GM12878 (cell line): ENCODE data around the gene CHRNE. TPM values are rescaled to one million over a fixed set of nuclear protein-coding genes. Genes with fewer than 3 reads are reported as not detected.

Source experiments
- ATAC-seq: fragments of 200-7000 bp; cut with Tn5 transposase; 3 replicates; pipeline ENCODE4 v1.9.1; 2020; ENCODE audit warnings: mild to moderate bottlenecking, moderate library complexity
- BruUV-seq: library from RNA; stranded (reverse); fragments of 400-500 nt; replicated peaks from 2 replicates; lab custom pipeline; 2021; lab: Mats Ljungman, UMichigan
- CTCF ChIA-PET: fragments of 300-600 bp; sonication (Branson Sonifier 250); formaldehyde crosslinking; extraction: SDS; loops from one replicate; lab custom pipeline; 2021; ENCODE audit warnings: inconsistent platforms; lab: Yijun Ruan, JAX
- POLR2A ChIA-PET: fragments of 350-600 bp; formaldehyde crosslinking; extraction: SDS; loops from one replicate; lab custom pipeline; 2021; ENCODE audit warnings: inconsistent platforms; lab: Charles Lee
- RAD21 ChIA-PET: fragments of 300-600 bp; sonication (Branson Sonifier 250); formaldehyde crosslinking; loops from one replicate; lab custom pipeline; 2023; ENCODE audit warnings: antibody characterized with exemption; ENCODE audit not compliant: unreplicated experiment; lab: Charles Lee
- SMC1A ChIA-PET: fragments of 300-600 bp; sonication (Branson Sonifier 250); formaldehyde crosslinking; loops from one replicate; lab custom pipeline; 2023; ENCODE audit not compliant: unreplicated experiment, uncharacterized antibody; lab: Charles Lee
- DNase-seq: peaks from one replicate; pipeline ENCODE4 v3.0.0-alpha.2; 2011; ENCODE audit warnings: low read depth, low spot score
- FAIRE-seq: peaks from 3 replicates; lab custom pipeline; 2011; peaks lifted over from hg19 to GRCh38; lab: Jason Lieb, UNC
- H2AFZ ChIP-seq: 2 replicates; pipeline ENCODE4 v1.6.0; 2011; ENCODE audit warnings: low read depth, low read length, control low read depth; ENCODE audit not compliant: control insufficient read depth
- H3K27ac ChIP-seq: 2 replicates; pipeline ENCODE4 v1.5.1; 2011; ENCODE audit warnings: control low read depth; ENCODE audit not compliant: control insufficient read depth, insufficient read depth
- H3K27me3 ChIP-seq, 2 experiments: replicated peaks in 1 of 2; 2 replicates each; pipeline versions ENCODE4 v1.6.0 to v1.6.1; 2011; ENCODE audit warnings: low read length in 1 of 2; ENCODE audit not compliant: control insufficient read depth in 2 of 2, insufficient read depth in 2 of 2
- H3K36me3 ChIP-seq, 2 experiments: 2 replicates each; pipeline ENCODE4 v1.5.1; 2011; ENCODE audit warnings: low read length in 1 of 2; ENCODE audit not compliant: control insufficient read depth in 2 of 2, insufficient read depth in 2 of 2
- H3K4me1 ChIP-seq: 2 replicates; pipeline ENCODE4 v1.6.1; 2011; ENCODE audit warnings: mild to moderate bottlenecking, low read length, moderate library complexity, mixed read lengths; ENCODE audit not compliant: control insufficient read depth, insufficient read depth
- H3K4me2 ChIP-seq: 2 replicates; pipeline ENCODE4 v1.6.0; 2011; ENCODE audit warnings: control low read depth; ENCODE audit not compliant: control insufficient read depth, insufficient read depth
- H3K4me3 ChIP-seq: fragments of 200-600 bp; sonication (generic); 2 replicates; pipeline ENCODE4 v1.5.1; 2016
- H3K79me2 ChIP-seq: 2 replicates; pipeline ENCODE4 v1.6.0; 2011; ENCODE audit warnings: low read length; ENCODE audit not compliant: control insufficient read depth, insufficient read depth
- H3K9ac ChIP-seq: 2 replicates; pipeline ENCODE4 v1.8.0; 2011; ENCODE audit warnings: low read length, control low read depth, mixed read lengths; ENCODE audit not compliant: control insufficient read depth, insufficient read depth
- H3K9me3 ChIP-seq: replicated peaks from 3 replicates; pipeline ENCODE4 v1.5.1; 2011; ENCODE audit warnings: mild to moderate bottlenecking, low read length; ENCODE audit not compliant: control insufficient read depth, insufficient read depth
- H4K20me1 ChIP-seq: 2 replicates; pipeline ENCODE4 v1.6.0; 2011; ENCODE audit not compliant: control insufficient read depth, insufficient read depth
- RCOR1 ChIP-seq: conservative IDR thresholded peaks from 2 replicates; pipeline ENCODE4 v1.6.1; 2012; ENCODE audit warnings: low read depth, low read length, improper control_type of control experiment
- RFX5 ChIP-seq: IDR thresholded peaks from 2 replicates; pipeline ENCODE4 v1.6.1; 2011; ENCODE audit warnings: low read depth, low read length, improper control_type of control experiment
- SMARCA5 ChIP-seq: fragments of 450-650 bp; IDR thresholded peaks from 2 replicates; pipeline ENCODE4 v1.6.1; 2017; ENCODE audit warnings: mild to moderate bottlenecking
- SPI1 ChIP-seq: IDR thresholded peaks from 2 replicates; pipeline ENCODE4 v1.6.1; 2011; ENCODE audit warnings: low read depth, mild to moderate bottlenecking, low read length, moderate library complexity, borderline replicate concordance; ENCODE audit not compliant: insufficient read depth
- ZNF622 ChIP-seq: fragments of 450-650 bp; IDR thresholded peaks from 2 replicates; pipeline ENCODE4 v1.6.1; 2017; ENCODE audit warnings: mild to moderate bottlenecking, inconsistent platforms
- WGBS: methylation state at CpG from one replicate; pipeline ENCODE4 v1.1.6; 2016; ENCODE audit warnings: low lambda C conversion rate; ENCODE audit not compliant: insufficient replicate concordance, insufficient coverage; ENCODE audit errors: missing lambda C conversion rate; 5-methylcytosine and 5-hydroxymethylcytosine counted together
- in situ Hi-C: fragments of 300-500 bp; cut with MboI; formaldehyde crosslinking; loops from 9 replicates; pipeline ENCODE4 v1.14.3; 2018; ENCODE audit warnings: mixed read lengths
- intact Hi-C: fragments of 100-400 bp; cut with micrococcal nuclease; formaldehyde crosslinking; loops from one replicate; pipeline ENCODE4 v1.14.2; 2022; ENCODE audit not compliant: unreplicated experiment
- polyA plus RNA-seq, 11 experiments: library from polyadenylated mRNA; depleted of rRNA in 4 of 11; unstranded in 6 of 11; stranded (reverse) in 5 of 11; fragments of >200 nt; fragmentation: Nextera tagmentation in 4 of 11; fragmentation: Illumina TruSeq in 1 of 11; extraction: Ambion mirVana in 4 of 11; extraction: Trizol in 1 of 11; gene quantifications; 1 replicate in 1 of 11; 2 replicates in 10 of 11; pipeline versions ENCODE4 v1.2.1 to v1.2.3, GENCODE V29; 2011 to 2016; ENCODE audit warnings: inconsistent platforms in 2 of 11, missing spikeins in 2 of 11, low read depth in 1 of 11
- total RNA-seq, 4 experiments: library from RNA; depleted of rRNA in 3 of 4; stranded (reverse); fragments of >200 nt in 3 of 4; fragmentation: Illumina TruSeq in 1 of 4; extraction: Trizol in 1 of 4; gene quantifications; 2 replicates each; pipeline versions ENCODE4 v1.2.1 to v1.2.3, GENCODE V29; 2013 to 2021
- TF ChIP-seq, protein P1 (sequence below): fragments of 450-650 bp; IDR thresholded peaks from 2 replicates; pipeline ENCODE4 v1.6.1; 2014; ENCODE audit warnings: mild to moderate bottlenecking
- TF ChIP-seq, protein P2 (sequence below): fragments of 450-650 bp; IDR thresholded peaks from 2 replicates; pipeline ENCODE4 v1.6.1; 2017; ENCODE audit warnings: mild to moderate bottlenecking, low read depth, inconsistent platforms; ENCODE audit not compliant: poor library complexity, severe bottlenecking
- TF ChIP-seq, protein P3 (sequence below): IDR thresholded peaks from 2 replicates; pipeline ENCODE4 v1.6.1; 2012; ENCODE audit warnings: improper control_type of control experiment, low read depth, low read length; ENCODE audit not compliant: insufficient replicate concordance
- TF ChIP-seq, protein P4 (sequence below): fragments of 450-650 bp; formaldehyde crosslinking; IDR thresholded peaks from 2 replicates; pipeline ENCODE4 v1.4.0; 2020; ENCODE audit warnings: mild to moderate bottlenecking, moderate library complexity

Gene CHRNE
- total and polyA plus RNA-seq, 10 of the 15 experiments (the other 5 are each of a cell fraction or from before 2014, with no cell fraction given) = 0.05 to 0.11 (median 0.08) TPM; not detected in 6

DNA sequence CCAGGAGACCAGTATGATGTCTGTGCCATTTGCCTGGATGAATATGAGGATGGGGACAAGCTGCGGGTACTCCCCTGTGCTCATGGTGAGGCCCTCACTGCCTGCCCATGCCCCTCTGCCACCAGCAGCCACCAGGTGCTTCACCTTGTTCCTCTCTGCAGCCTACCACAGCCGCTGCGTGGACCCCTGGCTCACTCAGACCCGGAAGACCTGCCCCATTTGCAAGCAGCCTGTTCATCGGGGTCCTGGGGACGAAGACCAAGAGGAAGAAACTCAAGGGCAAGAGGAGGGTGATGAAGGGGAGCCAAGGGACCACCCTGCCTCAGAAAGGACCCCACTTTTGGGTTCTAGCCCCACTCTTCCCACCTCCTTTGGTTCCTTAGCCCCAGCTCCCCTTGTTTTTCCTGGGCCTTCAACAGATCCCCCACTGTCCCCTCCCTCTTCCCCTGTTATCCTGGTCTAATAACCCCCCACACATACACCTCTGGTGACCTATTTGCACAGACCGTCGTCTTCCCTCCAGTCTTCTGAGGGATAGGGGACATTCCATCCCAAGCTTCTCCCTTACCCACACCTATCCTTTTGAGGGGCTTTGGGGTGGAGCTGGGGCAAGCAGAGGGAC is 41.8 kb upstream of the CHRNE start:
- CTCF ChIA-PET = interaction anchor here (0.6 kb wide), 1 partner anchor 22 kb away, joined by 3 read pairs; the partner anchor contains the start of gene SPAG7
- Histone ChIP-seq H3K36me3 (peaks cover 20 to 22% of the 10 kb centered on the region in 2 experiments), H3K4me1 (peaks cover 36% of the 10 kb centered on the region), H3K79me2 (peaks cover 82% of the 10 kb centered on the region), H3K27me3 (no peaks in the 10 kb centered on the region), H3K4me3 (peak overlapping the region; percentile 96), H4K20me1 (peaks cover 5% of the 10 kb centered on the region), H2AFZ (no peak overlapping the region), H3K4me2 (peak overlapping the region; percentile 55), H3K9ac (peak overlapping the region; percentile 100), H3K9me3 (no peaks in the 10 kb centered on the region), H3K27ac (peak overlapping the region; percentile 100)
- SMC1A ChIA-PET = interaction anchor here (1.4 to 7.1 kb wide), 2 partner anchors 22 to 36 kb away, joined by 6 to 50 read pairs; partner anchors contain the start of gene SPAG7
- in situ Hi-C loops = no loop called here
- ATAC-seq (peak; percentile 0), DNase-seq (no peak), FAIRE-seq (no peak)
- RAD21 ChIA-PET = interaction anchor here (9.8 kb wide), 1 partner anchor 21 kb away, joined by 73 read pairs; the partner anchor contains the start of gene SPAG7
- POLR2A ChIA-PET = interaction anchor here (17.5 kb wide), 1 partner anchor 21 kb away, joined by 272 read pairs; the partner anchor contains the start of gene SPAG7
- WGBS = 2% methylated on average over 8 of the region's 8 CpGs
- BruUV-seq = TSS peak; percentile 44
- intact Hi-C loops = loop anchor here (5.0 kb wide), 1 partner anchor 293 kb away; no protein-coding TSS in a partner anchor
- TF ChIP-seq, protein P1, sequence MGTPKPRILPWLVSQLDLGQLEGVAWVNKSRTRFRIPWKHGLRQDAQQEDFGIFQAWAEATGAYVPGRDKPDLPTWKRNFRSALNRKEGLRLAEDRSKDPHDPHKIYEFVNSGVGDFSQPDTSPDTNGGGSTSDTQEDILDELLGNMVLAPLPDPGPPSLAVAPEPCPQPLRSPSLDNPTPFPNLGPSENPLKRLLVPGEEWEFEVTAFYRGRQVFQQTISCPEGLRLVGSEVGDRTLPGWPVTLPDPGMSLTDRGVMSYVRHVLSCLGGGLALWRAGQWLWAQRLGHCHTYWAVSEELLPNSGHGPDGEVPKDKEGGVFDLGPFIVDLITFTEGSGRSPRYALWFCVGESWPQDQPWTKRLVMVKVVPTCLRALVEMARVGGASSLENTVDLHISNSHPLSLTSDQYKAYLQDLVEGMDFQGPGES = no peak
- TF ChIP-seq ZNF622 = no peak
- TF ChIP-seq, protein P2, sequence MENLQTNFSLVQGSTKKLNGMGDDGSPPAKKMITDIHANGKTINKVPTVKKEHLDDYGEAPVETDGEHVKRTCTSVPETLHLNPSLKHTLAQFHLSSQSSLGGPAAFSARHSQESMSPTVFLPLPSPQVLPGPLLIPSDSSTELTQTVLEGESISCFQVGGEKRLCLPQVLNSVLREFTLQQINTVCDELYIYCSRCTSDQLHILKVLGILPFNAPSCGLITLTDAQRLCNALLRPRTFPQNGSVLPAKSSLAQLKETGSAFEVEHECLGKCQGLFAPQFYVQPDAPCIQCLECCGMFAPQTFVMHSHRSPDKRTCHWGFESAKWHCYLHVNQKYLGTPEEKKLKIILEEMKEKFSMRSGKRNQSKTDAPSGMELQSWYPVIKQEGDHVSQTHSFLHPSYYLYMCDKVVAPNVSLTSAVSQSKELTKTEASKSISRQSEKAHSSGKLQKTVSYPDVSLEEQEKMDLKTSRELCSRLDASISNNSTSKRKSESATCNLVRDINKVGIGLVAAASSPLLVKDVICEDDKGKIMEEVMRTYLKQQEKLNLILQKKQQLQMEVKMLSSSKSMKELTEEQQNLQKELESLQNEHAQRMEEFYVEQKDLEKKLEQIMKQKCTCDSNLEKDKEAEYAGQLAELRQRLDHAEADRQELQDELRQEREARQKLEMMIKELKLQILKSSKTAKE = no peak
- TF ChIP-seq RFX5 = no peak
- 0 out of 2 replicates have a peak, but pooled peaks have one; percentile 34 for TF ChIP-seq RCOR1
- TF ChIP-seq SPI1 = no peak
- TF ChIP-seq SMARCA5 = no peak
- TF ChIP-seq, protein P3, sequence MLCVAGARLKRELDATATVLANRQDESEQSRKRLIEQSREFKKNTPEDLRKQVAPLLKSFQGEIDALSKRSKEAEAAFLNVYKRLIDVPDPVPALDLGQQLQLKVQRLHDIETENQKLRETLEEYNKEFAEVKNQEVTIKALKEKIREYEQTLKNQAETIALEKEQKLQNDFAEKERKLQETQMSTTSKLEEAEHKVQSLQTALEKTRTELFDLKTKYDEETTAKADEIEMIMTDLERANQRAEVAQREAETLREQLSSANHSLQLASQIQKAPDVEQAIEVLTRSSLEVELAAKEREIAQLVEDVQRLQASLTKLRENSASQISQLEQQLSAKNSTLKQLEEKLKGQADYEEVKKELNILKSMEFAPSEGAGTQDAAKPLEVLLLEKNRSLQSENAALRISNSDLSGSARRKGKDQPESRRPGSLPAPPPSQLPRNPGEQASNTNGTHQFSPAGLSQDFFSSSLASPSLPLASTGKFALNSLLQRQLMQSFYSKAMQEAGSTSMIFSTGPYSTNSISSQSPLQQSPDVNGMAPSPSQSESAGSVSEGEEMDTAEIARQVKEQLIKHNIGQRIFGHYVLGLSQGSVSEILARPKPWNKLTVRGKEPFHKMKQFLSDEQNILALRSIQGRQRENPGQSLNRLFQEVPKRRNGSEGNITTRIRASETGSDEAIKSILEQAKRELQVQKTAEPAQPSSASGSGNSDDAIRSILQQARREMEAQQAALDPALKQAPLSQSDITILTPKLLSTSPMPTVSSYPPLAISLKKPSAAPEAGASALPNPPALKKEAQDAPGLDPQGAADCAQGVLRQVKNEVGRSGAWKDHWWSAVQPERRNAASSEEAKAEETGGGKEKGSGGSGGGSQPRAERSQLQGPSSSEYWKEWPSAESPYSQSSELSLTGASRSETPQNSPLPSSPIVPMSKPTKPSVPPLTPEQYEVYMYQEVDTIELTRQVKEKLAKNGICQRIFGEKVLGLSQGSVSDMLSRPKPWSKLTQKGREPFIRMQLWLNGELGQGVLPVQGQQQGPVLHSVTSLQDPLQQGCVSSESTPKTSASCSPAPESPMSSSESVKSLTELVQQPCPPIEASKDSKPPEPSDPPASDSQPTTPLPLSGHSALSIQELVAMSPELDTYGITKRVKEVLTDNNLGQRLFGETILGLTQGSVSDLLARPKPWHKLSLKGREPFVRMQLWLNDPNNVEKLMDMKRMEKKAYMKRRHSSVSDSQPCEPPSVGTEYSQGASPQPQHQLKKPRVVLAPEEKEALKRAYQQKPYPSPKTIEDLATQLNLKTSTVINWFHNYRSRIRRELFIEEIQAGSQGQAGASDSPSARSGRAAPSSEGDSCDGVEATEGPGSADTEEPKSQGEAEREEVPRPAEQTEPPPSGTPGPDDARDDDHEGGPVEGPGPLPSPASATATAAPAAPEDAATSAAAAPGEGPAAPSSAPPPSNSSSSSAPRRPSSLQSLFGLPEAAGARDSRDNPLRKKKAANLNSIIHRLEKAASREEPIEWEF = no peak
- TF ChIP-seq, protein P4, sequence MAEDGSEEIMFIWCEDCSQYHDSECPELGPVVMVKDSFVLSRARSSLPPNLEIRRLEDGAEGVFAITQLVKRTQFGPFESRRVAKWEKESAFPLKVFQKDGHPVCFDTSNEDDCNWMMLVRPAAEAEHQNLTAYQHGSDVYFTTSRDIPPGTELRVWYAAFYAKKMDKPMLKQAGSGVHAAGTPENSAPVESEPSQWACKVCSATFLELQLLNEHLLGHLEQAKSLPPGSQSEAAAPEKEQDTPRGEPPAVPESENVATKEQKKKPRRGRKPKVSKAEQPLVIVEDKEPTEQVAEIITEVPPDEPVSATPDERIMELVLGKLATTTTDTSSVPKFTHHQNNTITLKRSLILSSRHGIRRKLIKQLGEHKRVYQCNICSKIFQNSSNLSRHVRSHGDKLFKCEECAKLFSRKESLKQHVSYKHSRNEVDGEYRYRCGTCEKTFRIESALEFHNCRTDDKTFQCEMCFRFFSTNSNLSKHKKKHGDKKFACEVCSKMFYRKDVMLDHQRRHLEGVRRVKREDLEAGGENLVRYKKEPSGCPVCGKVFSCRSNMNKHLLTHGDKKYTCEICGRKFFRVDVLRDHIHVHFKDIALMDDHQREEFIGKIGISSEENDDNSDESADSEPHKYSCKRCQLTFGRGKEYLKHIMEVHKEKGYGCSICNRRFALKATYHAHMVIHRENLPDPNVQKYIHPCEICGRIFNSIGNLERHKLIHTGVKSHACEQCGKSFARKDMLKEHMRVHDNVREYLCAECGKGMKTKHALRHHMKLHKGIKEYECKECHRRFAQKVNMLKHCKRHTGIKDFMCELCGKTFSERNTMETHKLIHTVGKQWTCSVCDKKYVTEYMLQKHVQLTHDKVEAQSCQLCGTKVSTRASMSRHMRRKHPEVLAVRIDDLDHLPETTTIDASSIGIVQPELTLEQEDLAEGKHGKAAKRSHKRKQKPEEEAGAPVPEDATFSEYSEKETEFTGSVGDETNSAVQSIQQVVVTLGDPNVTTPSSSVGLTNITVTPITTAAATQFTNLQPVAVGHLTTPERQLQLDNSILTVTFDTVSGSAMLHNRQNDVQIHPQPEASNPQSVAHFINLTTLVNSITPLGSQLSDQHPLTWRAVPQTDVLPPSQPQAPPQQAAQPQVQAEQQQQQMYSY (CRISPR knock-in tag) = peak; percentile 10; the same call in 1 of the 2 replicates
